NOMO-1 treated with DMSO at 0.1 percent for 48 hours (cell line): ENCODE measurements around the gene FN1.
"Not testable (repeated sequence)": the region's sequence is repeated elsewhere in the genome, so short reads cannot be mapped to it uniquely, and the experiment has no call there.

Experiments used
- DNase-seq: peaks from one replicate; lab custom pipeline; 2025; ENCODE audit not compliant: unreplicated experiment; lab: John Stamatoyannopoulos, UW

FN1 gene

DNA sequence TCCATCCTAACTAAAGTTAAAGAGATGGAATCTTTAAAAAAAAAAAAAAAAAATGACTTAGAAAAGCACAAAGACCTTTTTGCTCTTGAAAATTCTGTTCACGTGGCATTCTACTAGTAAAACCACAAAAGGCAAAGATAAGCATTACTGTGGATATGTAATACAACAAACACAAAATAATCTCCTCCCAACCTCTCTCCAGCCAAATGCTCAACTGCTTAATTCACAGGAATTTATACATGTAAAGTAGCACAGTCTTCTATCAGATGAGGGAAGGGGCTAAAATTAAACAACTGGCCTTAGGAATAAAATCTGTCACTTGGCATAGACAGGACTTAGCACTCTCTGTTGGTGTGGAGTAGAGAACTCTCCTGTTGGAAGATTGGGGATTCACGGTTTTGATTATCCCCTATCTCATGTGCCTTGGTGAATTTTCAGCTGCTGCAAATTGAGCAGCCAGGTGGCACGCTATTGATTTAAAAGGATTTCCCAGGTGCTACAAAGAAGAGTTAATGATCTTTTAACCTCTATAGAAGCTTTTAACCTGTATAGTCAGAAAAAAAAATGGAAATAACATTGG is 66.6 kb downstream of the FN1 start:
- no peak for DNase-seq

GRCh38 chr2:215368493-215368809 is 67.4 kb downstream of the FN1 start:
- no peak for DNase-seq

- DNase-seq = no peak
These were observed 68.0 kb downstream of the FN1 start for GRCh38 chr2:215367662-215368492.

DNA sequence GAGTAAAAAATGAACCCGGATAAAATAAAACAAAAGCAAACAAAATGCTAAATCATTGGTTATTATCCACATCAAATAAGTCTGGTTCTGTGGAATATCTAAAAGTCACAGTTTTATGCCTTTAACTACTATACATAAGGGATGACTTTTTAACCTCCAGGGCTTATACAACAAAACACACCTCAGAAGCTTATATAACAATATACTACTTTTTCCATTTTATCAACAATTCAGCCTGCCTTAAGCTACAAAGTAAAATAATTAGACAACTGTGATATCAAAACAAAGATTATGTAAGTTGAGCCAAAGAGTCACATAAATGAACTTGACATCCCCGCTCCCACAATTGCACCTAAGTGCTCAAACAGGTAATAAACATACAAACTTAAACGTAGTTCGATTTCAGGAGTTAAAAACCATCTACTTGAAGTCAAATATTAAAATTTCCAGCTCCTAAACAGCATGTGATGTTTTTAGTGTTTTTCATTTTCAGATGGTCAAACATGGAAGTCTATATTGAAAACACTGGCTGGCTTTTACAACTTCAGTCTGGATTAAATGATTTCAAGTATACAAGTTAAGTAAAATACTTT is 69.3 kb downstream of the FN1 start:
- no peak for DNase-seq

- DNase-seq = no peak
These were observed 70.6 kb downstream of the FN1 start for GRCh38 chr2:215365184-215365658.

DNA sequence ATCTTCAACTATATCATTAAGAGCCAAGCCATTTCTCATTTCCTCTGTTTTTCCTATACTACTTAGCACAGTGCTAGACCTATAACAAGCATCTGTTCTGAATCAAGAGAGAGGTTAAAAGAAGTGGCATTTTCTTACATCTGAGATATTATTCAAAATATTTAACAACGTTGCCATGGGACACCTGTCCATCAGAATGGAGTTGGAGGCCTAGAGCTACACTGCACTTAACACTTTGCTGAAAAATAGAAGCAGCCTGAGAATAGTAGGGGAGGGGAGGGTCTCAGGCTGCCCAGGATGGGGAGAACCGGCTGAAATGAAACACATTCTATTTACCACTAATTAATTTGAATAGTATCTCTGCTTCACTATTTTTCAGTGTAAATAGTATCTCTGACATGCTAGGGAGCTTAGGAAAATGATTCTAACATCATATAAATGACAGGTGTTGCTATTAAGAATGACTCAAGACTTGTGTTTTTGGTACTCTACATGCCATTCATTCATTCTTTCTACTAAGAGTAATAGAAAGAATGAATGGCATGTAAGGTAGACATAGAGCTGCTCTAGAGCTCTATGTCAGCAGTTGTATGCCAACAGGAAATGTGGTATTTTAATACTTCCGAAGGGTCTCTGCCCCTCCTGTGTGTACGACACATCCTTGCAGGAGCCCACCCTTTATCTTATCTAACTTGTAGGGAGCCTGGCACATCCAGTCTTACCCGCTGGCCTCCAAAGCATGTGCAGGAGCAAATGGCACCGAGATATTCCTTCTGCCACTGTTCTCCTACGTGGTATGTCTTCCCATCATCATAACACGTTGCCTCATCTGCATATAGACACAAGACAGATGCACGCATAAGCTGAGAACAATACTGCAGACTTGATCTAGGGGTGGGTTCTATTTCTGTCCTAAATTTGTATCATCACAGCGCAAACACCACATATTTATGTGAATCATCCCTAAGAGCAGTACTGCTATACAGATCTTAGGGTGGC is 71.4 kb downstream of the FN1 start:
- no peak for DNase-seq

- no peak for DNase-seq
These were observed 72.3 kb downstream of the FN1 start for GRCh38 chr2:215363461-215364156.

DNA sequence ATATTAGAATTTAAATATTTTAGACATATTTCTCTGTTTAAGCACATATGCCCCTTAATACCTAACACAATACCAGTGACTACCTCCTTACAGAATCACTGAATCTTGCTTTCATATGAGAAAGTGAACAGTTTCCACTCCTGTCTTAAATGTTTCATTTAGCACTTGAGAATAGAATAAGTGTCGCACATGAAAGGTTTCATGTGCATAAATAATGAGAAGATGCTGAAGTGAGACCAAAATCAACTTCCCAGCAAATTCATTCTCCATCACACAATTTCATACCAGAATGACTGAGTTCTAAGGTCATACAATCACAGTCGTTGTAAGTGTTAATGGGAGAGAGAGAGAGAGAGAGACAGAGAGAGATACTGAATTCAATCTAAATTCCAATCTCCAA is 72.8 kb downstream of the FN1 start:
- no peak for DNase-seq

DNA sequence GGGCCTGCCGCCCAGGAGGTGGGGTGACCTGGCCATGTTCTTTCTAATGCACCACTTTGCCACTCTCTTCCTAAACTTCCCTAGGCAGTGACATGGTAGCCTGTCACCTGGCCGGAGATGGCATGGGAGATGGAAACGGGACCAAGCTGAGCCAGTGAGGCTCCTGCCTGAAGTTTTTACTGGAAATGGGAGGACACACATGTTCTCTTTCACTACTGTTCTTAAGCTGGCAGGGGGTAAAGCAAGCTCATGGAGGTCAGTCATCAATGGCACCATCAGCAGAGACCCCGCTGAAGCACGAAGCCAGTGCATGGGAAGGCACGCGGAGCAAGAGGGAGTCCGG is 73.3 kb downstream of the FN1 start:
- DNase-seq = no peak

DNA sequence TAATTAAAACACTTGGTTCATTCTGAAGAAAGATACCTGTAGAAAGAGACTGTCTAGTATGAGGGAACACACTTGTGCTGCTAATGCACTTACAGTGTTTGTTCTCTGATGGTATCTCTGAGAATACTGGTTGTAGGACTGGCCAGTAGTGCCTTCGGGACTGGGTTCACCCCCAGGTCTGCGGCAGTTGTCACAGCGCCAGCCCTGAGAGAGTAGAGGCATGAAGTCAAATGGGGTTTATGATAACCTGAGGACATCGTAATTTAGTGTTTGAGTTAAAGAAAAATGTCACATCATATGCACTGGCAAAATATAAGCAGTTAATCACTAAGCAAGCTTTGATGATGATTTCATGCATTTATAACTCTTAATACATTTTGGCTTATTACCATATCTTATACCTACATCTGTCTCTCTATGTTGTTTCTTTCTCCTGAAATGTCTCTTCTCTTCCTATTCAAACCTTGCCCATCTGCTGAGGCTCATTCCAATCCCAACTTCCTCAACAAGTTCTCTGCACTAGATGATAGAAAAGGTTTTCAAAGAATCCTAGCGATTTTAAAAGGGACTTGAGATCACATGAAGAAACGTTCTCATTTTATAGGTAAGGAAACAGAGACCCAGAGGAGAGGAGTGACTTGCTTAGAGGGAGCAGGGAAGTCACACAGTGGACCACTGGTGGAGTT is 73.8 kb downstream of the FN1 start:
- DNase-seq = no peak

DNA sequence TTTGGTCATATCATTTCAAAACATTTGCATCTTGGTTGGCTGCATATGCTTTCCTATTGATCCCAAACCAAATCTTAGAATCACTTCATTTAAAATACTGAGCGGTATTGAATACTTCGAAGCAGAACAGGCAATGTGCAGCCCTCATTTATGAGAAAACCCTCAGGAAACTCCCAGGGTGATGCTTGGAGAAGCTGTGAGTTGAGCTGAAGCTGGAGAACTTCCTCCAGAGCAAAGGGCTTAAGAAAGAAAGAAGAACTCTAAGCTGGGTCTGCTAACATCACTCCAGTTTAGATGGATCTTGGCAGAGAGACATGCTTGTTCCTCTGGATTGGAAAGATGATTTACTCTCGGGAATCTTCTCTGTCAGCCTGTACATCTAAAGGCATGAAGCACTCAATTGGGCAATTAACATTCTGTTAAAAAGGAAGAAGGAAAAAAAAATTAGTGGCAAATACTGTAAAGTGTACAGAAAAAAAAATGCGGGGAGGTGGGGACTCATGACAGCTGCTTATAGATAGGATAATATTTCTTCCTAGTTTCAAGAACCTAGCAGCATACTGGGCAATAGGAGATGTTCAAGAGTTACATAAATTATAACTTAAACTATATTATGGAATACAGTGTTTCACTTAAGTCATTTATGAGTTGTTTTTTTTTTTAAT is 74.5 kb downstream of the FN1 start:
- DNase-seq = no peak

GRCh38 chr2:215360596-215360995 is 75.3 kb downstream of the FN1 start:
- no peak for DNase-seq

DNA sequence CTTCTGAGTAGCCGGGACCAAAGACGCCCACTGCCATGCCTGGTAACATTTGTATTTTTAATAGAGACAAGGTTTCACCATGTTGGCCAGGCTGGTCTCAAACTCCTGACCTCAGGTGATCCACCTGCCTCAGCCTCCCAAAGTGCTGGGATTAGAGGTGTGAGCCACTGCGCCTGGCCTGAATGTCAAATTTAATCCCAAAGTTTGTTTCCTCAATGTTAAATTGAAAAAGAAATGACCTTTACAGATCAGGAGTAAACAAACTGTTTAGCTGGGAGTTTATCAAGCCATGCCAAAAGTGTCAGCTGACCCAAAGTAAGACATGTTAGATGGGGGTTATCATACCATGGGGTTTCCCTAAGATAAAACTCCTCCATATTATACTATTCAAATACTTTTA is 75.8 kb downstream of the FN1 start:
- not testable (repeated sequence) for DNase-seq

DNA sequence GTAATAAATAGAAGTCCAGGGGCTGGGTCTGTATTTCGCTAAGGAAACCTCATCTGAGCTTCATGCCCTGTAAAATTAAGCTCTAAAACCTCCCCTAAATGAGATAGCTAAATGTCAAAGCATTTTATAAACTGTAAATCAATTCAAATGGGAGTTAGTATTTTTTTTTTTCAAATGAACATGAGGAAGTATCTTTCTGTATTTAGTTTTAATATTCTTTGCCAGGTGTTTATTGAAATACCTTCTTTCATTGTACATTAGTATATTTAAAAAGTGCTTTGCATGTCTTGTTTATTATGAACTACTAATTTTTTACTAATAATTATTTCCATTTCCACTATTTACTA is 76.3 kb downstream of the FN1 start:
- no peak for DNase-seq

GRCh38 chr2:215358891-215359575 is 76.8 kb downstream of the FN1 start:
- no peak for DNase-seq

GRCh38 chr2:215358312-215358845 is 77.5 kb downstream of the FN1 start:
- DNase-seq = no peak

- DNase-seq = no peak
These were observed 78.2 kb downstream of the FN1 start for GRCh38 chr2:215357660-215358059.

GRCh38 chr2:215356948-215357461 is 78.9 kb downstream of the FN1 start:
- no peak for DNase-seq
